Neural crest cell (in vitro differentiated cells): ENCODE results near the gene PPAT. TPM values are rescaled to one million over a fixed set of nuclear protein-coding genes. Genes with fewer than 3 reads are reported as not detected.
"Not testable (repeated sequence)": the region's sequence is repeated elsewhere in the genome, so short reads cannot be mapped to it uniquely, and the experiment has no call there.

Experiments
- DNase-seq: peaks from one replicate; pipeline ENCODE4 v3.0.0; 2021; ENCODE audit warnings: low read depth, mixed read lengths, low spot score
- H3K27ac Mint-ChIP-seq: one replicate; pipeline ENCODE4 v1.8.0; 2021; ENCODE audit warnings: mild to moderate bottlenecking, mixed read lengths; ENCODE audit not compliant: unreplicated experiment
- H3K27me3 Mint-ChIP-seq: 2 replicates; pipeline ENCODE4 v1.8.0; 2021; ENCODE audit warnings: low read depth, mild to moderate bottlenecking, mixed read lengths
- H3K36me3 Mint-ChIP-seq: 2 replicates; pipeline ENCODE4 v1.8.0; 2021; ENCODE audit warnings: low read depth, mild to moderate bottlenecking, mixed read lengths
- H3K4me1 Mint-ChIP-seq: 2 replicates; pipeline ENCODE4 v1.8.0; 2021; ENCODE audit warnings: mixed read lengths
- H3K4me3 Mint-ChIP-seq: one replicate; pipeline ENCODE4 v1.8.0; 2021; ENCODE audit warnings: mild to moderate bottlenecking, mixed read lengths
- H3K9me3 Mint-ChIP-seq: 2 replicates; pipeline ENCODE4 v1.8.0; 2021; ENCODE audit warnings: mixed read lengths
- total RNA-seq: library from RNA; stranded (reverse); gene quantifications from 2 replicates; pipeline ENCODE4 v1.2.1, GENCODE V29; 2021
- TF ChIP-seq, protein P1 (sequence below): fragments of 200-600 bp; sonication (generic); conservative IDR thresholded peaks from 2 replicates; pipeline ENCODE4 v1.5.0; 2021; ENCODE audit warnings: antibody characterized with exemption, mild to moderate bottlenecking

Gene PPAT
- total RNA-seq, 1 donor from 2014 or later, result 52.9 TPM

DNA sequence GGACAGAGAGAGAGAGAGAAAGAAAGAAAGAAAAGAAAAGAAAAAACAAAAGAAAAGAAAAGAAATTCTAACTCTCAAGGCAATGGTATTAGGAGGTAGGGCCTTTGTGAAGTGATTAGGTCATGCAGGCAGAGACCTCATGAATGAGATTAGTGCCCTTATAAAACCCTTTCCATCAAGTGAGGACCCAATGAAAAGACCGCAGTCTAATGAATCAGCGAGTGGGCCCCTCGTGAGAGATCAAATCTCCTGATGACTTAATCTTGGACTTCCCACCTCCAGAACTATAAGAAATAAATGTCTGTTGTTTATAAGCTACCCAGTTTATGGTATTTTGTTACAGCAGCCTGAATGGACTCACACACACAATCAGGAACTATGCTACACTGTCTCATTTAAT, 65.0 kb downstream of the PPAT start:
- Mint-ChIP-seq H3K27ac (no peak overlapping the region), H3K36me3 (peaks cover 23% of the 10 kb centered on the region), H3K4me3 (no peak overlapping the region), H3K4me1 (peaks cover 12% of the 10 kb centered on the region), H3K27me3 (no peaks in the 10 kb centered on the region), H3K9me3 (no peaks in the 10 kb centered on the region)
- TF ChIP-seq, protein P1, sequence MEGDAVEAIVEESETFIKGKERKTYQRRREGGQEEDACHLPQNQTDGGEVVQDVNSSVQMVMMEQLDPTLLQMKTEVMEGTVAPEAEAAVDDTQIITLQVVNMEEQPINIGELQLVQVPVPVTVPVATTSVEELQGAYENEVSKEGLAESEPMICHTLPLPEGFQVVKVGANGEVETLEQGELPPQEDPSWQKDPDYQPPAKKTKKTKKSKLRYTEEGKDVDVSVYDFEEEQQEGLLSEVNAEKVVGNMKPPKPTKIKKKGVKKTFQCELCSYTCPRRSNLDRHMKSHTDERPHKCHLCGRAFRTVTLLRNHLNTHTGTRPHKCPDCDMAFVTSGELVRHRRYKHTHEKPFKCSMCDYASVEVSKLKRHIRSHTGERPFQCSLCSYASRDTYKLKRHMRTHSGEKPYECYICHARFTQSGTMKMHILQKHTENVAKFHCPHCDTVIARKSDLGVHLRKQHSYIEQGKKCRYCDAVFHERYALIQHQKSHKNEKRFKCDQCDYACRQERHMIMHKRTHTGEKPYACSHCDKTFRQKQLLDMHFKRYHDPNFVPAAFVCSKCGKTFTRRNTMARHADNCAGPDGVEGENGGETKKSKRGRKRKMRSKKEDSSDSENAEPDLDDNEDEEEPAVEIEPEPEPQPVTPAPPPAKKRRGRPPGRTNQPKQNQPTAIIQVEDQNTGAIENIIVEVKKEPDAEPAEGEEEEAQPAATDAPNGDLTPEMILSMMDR, result no peak
- no peak for DNase-seq

DNA sequence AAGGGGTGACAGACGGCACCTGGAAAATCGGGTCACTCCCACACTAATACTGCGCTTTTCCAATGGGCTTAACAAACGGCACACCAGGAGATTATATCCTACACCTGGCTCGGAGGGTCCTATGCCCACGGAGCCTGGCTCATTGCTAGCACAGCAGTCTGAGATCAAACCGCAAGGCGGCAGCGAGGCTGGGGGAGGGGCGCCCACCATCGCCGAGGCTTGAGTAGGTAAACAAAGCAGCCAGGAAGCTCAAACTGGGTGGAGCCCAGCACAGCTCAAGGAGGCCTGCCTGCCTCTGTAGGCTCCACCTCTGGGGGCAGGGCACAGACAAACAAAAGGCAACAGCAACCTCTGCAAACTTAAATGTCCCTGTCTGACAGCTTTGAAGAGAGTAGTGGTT, 72.4 kb downstream of the PPAT start:
- H3K36me3 Mint-ChIP-seq, result peaks cover 35% of the 10 kb centered on the region
- H3K4me3 Mint-ChIP-seq, DNase-seq, H3K9me3 Mint-ChIP-seq, H3K27me3 Mint-ChIP-seq, H3K4me1 Mint-ChIP-seq, H3K27ac Mint-ChIP-seq: not testable (repeated sequence)

DNA sequence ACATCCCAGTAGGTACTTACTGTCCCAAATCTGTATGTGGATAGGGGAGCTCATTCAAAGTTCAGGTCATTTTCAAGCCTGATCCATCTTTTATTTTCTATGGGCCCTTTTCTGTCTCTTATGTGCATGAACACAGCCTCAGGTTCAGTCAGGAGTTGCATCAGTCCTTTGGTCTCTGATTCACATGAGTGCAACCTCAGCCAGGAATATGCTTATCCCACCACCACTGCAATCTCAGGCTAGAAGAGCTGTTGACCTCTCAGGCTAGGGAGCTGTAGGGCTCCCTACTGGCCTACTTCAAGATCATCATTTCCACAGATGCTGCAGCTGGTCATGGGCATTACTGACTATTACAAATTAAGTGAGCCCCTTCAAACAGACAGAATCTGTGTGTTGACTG, 75.3 kb downstream of the PPAT start:
- Mint-ChIP-seq H3K27me3 (no peaks in the 10 kb centered on the region), H3K36me3 (peaks cover 27% of the 10 kb centered on the region), H3K4me1 (no peaks in the 10 kb centered on the region), H3K4me3 (no peak overlapping the region), H3K9me3 (no peaks in the 10 kb centered on the region), H3K27ac (peak overlapping the region; percentile 35)
- TF ChIP-seq, protein P1, result no peak
- DNase-seq, result no peak

DNA sequence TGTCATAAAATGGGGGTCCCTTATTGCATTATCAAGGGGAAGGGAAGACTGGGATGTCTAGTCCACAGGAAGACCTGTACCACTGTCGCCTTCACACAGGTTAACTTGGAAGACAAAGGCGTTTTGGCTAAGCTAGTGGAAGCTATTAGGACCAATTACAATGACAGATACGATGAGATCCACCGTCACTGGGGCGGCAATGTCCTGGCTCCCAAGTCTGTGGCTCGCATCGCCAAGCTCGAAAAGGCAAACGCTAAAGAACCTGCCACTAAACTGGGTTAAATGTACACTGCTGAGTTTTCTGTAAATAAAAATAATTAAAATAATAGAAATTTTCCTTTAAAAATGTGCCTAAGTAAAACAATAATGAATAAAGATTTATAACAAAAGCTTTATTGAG, 78.8 kb downstream of the PPAT start:
- Mint-ChIP-seq H3K27ac (no peak overlapping the region), H3K9me3 (no peaks in the 10 kb centered on the region), H3K27me3 (no peaks in the 10 kb centered on the region), H3K4me3 (no peak overlapping the region), H3K36me3 (peaks cover 3% of the 10 kb centered on the region), H3K4me1 (no peaks in the 10 kb centered on the region)
- TF ChIP-seq, protein P1, result no peak
- no peak for DNase-seq

DNA sequence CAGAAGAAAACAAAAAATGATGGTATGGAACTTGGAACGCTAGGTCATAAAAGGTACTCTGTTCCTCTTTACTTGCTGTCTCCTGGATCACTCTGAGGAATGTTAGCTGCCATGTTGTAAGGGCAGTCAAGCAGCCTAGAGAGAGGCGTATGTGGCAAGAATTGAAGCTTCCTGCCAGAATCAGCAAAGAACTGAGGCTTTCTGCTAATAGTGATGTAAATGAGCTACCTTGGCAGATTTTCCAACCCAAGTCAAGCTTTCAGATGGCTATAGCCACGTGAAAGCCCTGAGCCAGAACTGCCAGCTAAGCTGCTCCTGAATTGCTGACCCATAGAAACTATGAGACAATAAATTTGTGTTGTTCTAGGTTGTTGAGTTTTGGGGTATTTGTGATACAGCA, 86.8 kb downstream of the PPAT start:
- no peak for DNase-seq
- TF ChIP-seq, protein P1, result no peak
- Mint-ChIP-seq H3K27ac (no peak overlapping the region), H3K4me1 (no peaks in the 10 kb centered on the region), H3K36me3 (peaks cover 6% of the 10 kb centered on the region), H3K9me3 (no peaks in the 10 kb centered on the region), H3K4me3 (no peak overlapping the region), H3K27me3 (no peaks in the 10 kb centered on the region)

DNA sequence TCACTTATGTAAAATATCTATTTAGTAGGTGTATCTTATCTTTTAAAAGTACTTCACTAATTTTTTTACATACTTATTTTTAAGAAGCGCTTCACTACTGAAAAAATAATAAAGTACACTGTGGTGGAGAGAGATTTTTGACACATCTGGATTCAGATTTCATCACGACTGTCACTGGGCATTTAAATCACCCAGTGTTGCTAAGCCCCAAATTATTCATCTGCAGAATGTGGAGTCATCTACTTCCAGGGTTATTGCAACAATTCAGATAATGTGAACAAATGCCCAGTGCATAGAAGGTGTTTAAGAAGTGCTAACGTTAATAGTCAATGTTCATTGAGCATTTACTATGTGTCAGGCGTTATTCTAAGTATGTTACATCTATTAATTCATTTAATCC, 90.0 kb downstream of the PPAT start:
- TF ChIP-seq, protein P1, result no peak
- peaks cover 12% of the 10 kb centered on the region for H3K36me3 Mint-ChIP-seq
- peaks cover 2% of the 10 kb centered on the region for H3K9me3 Mint-ChIP-seq
- H3K4me1 Mint-ChIP-seq, result no peaks in the 10 kb centered on the region
- DNase-seq, result no peak
- no peak overlapping the region for H3K4me3 Mint-ChIP-seq
- H3K27ac Mint-ChIP-seq, result no peak overlapping the region
- H3K27me3 Mint-ChIP-seq, result no peaks in the 10 kb centered on the region

Other genes starting within 250 kb of the PPAT start
- 12.6 and 16.7 TPM in 2 replicates for gene AASDH, start 48.1 kb downstream of the PPAT start, total RNA-seq
- gene PAICS, start 645 bp upstream of the PPAT start, total RNA-seq, result 279 and 286 TPM in 2 replicates
- gene SRP72, start 32.0 kb upstream of the PPAT start, total RNA-seq, result 169 and 172 TPM in 2 replicates
- gene ARL9, start 70.2 kb upstream of the PPAT start, total RNA-seq, result 0.89 and 1.3 TPM in 2 replicates
- gene HOPX, start 245.7 kb upstream of the PPAT start, total RNA-seq, result not detected in 2 replicates